Measurements from ENCODE around the gene S100A4. TPM values are rescaled to one million over a fixed set of nuclear protein-coding genes. Genes with fewer than 3 reads are reported as not detected.

Gene S100A4
- total RNA-seq, 1 donor from 2014 or later: 7.8 TPM

DNA sequence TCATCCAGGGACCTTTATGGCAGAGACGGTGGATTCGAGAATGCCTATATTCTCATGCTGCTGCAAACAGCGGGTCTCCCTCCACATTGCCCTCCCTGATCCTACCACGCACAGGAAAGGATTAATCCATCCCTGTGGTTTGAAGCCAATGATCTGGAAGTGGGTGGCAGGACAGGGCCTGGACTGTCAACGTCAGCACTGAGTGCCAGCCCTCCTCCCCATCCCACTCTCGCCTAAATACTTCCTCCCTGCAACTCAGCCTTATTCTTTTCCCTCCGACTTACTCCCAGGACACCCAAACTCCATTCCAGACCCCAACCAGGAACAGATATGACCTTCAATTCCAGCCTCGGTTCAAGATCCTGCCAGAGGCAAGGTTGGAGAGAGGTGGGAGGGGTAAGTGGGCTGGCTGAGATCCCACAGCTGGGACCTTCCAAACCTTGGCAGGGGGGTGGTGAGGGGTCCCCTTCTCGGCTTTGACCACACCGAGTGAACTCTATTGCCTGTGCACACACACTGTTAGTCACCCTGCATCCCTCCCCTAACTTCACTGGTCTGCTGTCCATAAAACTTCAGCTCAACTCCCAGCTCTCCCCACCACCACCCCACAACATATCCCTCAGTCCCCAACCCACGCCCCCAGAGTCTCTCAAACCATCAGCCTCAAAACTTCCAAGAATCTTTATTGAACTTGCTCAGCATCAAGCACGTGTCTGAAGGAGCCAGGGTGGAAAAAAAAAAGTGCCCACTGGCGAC lies 2.5 kb downstream of the S100A4 start:
- H3K27me3 Mint-ChIP-seq (ENCODE audit: low read depth): no peaks in the 10 kb centered on the region
- TF ChIP-seq CTCF (IDR thresholded peaks at IDR 0.05; ENCODE audit: unreplicated experiment): no peak
- no peaks in the 10 kb centered on the region for H3K36me3 Mint-ChIP-seq
- H3K4me1 Mint-ChIP-seq: peaks cover 64% of the 10 kb centered on the region
- no peaks in the 10 kb centered on the region for H3K9me3 Mint-ChIP-seq
- peak overlapping the region; percentile 5 for H3K27ac Mint-ChIP-seq
- H3K4me3 Mint-ChIP-seq: peak overlapping the region; percentile 8
- no peak for DNase-seq (ENCODE audit: low spot score in 2 of 2, unreplicated experiment in 2 of 2)

GRCh38 chr1:153541641-153542590 lies 3.7 kb downstream of the S100A4 start:
- Mint-ChIP-seq H3K27ac (no peak overlapping the region), H3K9me3 (no peaks in the 10 kb centered on the region), H3K4me3 (no peak overlapping the region), H3K36me3 (no peaks in the 10 kb centered on the region), H3K27me3 (ENCODE audit: low read depth) (no peaks in the 10 kb centered on the region), H3K4me1 (peaks cover 57% of the 10 kb centered on the region)
- no peak for TF ChIP-seq CTCF (IDR thresholded peaks at IDR 0.05; ENCODE audit: unreplicated experiment)
- no peak for DNase-seq (ENCODE audit: low spot score in 2 of 2, unreplicated experiment in 2 of 2)

DNA sequence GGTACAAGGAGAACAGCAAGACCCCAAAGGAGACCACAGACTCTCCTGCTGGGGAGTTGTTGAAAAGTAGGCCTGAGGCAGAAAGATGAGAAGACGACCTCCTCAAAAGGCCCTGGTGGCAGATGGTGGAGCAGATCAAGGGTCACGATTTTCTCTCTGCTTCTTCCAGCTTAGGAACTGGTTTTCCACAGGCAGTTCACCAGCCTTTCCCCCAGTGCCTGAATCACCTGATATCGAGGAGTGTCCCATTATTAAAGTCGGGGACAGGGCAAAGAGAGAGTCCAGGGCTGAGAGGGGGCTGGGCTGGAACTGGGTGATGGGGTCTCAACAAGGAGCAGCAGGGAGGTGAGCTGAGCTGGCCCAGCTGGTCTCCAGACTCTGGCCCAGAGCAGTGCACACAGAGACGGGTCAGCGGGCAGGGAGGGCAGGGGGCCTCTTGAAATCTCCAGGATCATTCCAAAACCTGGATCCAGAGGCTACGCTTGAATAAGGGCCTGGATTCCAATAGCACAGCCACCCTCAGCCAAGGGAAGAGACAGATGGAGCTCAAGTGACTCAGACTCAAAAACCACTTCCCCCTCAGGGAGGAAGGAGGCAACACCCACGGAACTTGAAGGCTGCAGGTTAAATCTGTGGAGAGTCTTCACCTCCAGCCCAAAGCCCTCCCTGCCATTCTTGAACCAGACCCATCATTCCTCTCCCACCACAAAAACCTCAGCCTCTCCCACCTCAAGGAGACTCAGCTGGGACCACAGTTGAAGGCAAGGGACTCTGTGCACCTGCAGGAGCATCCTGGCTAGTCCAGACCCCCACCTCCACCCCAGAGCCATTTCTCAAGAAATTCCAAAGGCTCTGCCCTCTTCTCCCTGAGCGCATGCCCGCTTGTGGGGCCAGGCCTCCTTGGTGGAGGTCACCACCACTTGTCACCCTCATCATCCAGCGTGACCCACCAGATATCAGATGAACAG lies 4.9 kb downstream of the S100A4 start, which contains the start of gene S100A5:
TSS of gene S100A5 (minus strand) at position 541 of the 968 bp plus-strand sequence. CDS start 743 bp downstream, outside the sequence.
- H3K36me3 Mint-ChIP-seq: no peaks in the 10 kb centered on the region
- H3K4me3 Mint-ChIP-seq: no peak within 1 kb of the TSS
- peak within 1 kb of the TSS; percentile 14 for H3K27ac Mint-ChIP-seq
- no peaks in the 10 kb centered on the region for H3K9me3 Mint-ChIP-seq
- peaks cover 46% of the 10 kb centered on the region for H3K4me1 Mint-ChIP-seq
- no peak for TF ChIP-seq CTCF (IDR thresholded peaks at IDR 0.05; ENCODE audit: unreplicated experiment)
- no peaks in the 10 kb centered on the region for H3K27me3 Mint-ChIP-seq (ENCODE audit: low read depth)
- no peak for DNase-seq (ENCODE audit: low spot score in 2 of 2, unreplicated experiment in 2 of 2)

- Mint-ChIP-seq H3K4me3 (no peak overlapping the region), H3K4me1 (peaks cover 38% of the 10 kb centered on the region), H3K27me3 (ENCODE audit: low read depth) (no peaks in the 10 kb centered on the region), H3K27ac (peak overlapping the region; percentile 5), H3K36me3 (no peaks in the 10 kb centered on the region), H3K9me3 (no peaks in the 10 kb centered on the region)
- DNase-seq (ENCODE audit: low spot score in 2 of 2, unreplicated experiment in 2 of 2): no peak
- TF ChIP-seq CTCF (IDR thresholded peaks at IDR 0.05; ENCODE audit: unreplicated experiment): no peak
These were observed 6.1 kb downstream of the S100A4 start for GRCh38 chr1:153539395-153540093.
